HepG2 (cell line): Measurements from ENCODE around the gene ALB. TPM values are rescaled to one million over a fixed set of nuclear protein-coding genes. Genes with fewer than 3 reads are reported as not detected.

Experiments
- HDAC6 ChIP-seq: fragments of 200-600 bp; sonication (generic); IDR thresholded peaks from 2 replicates; pipeline ENCODE4 v1.7.0; 2017; ENCODE audit warnings: mild to moderate bottlenecking, antibody characterized with exemption, low read length, low read depth
- MBD4 ChIP-seq: IDR thresholded peaks from 2 replicates; pipeline ENCODE4 v1.6.1; 2012; ENCODE audit warnings: low read length, inconsistent platforms, borderline replicate concordance
- THRA ChIP-seq: sonication (generic); formaldehyde crosslinking; IDR thresholded peaks from 2 replicates; pipeline ENCODE4 v1.4.0; 2020; ENCODE audit warnings: missing genetic modification reagents, borderline replicate concordance
- ZMYM3 ChIP-seq: sonication (generic); formaldehyde crosslinking; IDR thresholded peaks from 2 replicates; pipeline ENCODE4 v1.5.1; 2020; ENCODE audit warnings: mild to moderate bottlenecking, missing genetic modification reagents
- ZNF407 ChIP-seq: sonication (generic); formaldehyde crosslinking; IDR thresholded peaks from one replicate; pipeline ENCODE4 v1.5.1; 2020; ENCODE audit warnings: mild to moderate bottlenecking, missing genetic modification reagents; ENCODE audit errors: not compliant biosample characterization
- polyA plus RNA-seq, 8 experiments: library from polyadenylated mRNA; depleted of rRNA in 3 of 8; stranded (reverse) in 7 of 8; unstranded in 1 of 8; fragments of >200 nt; fragmentation: Illumina TruSeq in 4 of 8; extraction: Trizol in 4 of 8; gene quantifications; 2 replicates each; pipeline versions ENCODE4 v1.2.1 to v1.2.3, GENCODE V29; 2011 to 2016; ENCODE audit warnings: low read depth in 4 of 8, missing spikeins in 1 of 8, mixed read lengths in 1 of 8; ENCODE audit not compliant: insufficient read depth in 1 of 8
- total RNA-seq, 5 experiments: library from RNA; depleted of rRNA; stranded (reverse); fragments of >200 nt; fragmentation: Illumina TruSeq; extraction: Trizol; gene quantifications; 2 replicates each; pipeline ENCODE4 v1.2.3, GENCODE V29; 2016; ENCODE audit warnings: low read depth in 1 of 5

Gene ALB
- total and polyA plus RNA-seq, 2 of the 13 experiments (the other 11 are each of a cell fraction or from before 2014, with no cell fraction given): 22,259 to 22,625 TPM

- TF ChIP-seq ZNF407 (CRISPR knock-in tag) (no peak), ZMYM3 (CRISPR knock-in tag) (no peak), THRA (0 out of 2 replicates have a peak, but pooled peaks have one; percentile 8), MBD4 (peak; percentile 82), HDAC6 (peak; percentile 96)
Measured at GRCh38 chr4:73404457-73404856, 370 bp downstream of the ALB start (continued).
